GM12878 (cell line): ENCODE measurements around the gene SYCE1. TPM values are rescaled to one million over a fixed set of nuclear protein-coding genes. Genes with fewer than 3 reads are reported as not detected.
"Not testable (repeated sequence)": the region's sequence is repeated elsewhere in the genome, so short reads cannot be mapped to it uniquely, and the experiment has no call there.

Experiments
- ATAC-seq: fragments of 200-7000 bp; cut with Tn5 transposase; 3 replicates; pipeline ENCODE4 v1.9.1; 2020; ENCODE audit warnings: mild to moderate bottlenecking, moderate library complexity
- BruUV-seq: library from RNA; stranded (reverse); fragments of 400-500 nt; replicated peaks from 2 replicates; lab custom pipeline; 2021; lab: Mats Ljungman, UMichigan
- CTCF ChIA-PET: fragments of 300-600 bp; sonication (Branson Sonifier 250); formaldehyde crosslinking; extraction: SDS; loops from one replicate; lab custom pipeline; 2021; ENCODE audit warnings: inconsistent platforms; lab: Yijun Ruan, JAX
- POLR2A ChIA-PET: fragments of 350-600 bp; formaldehyde crosslinking; extraction: SDS; loops from one replicate; lab custom pipeline; 2021; ENCODE audit warnings: inconsistent platforms; lab: Charles Lee
- RAD21 ChIA-PET: fragments of 300-600 bp; sonication (Branson Sonifier 250); formaldehyde crosslinking; loops from one replicate; lab custom pipeline; 2023; ENCODE audit warnings: antibody characterized with exemption; ENCODE audit not compliant: unreplicated experiment; lab: Charles Lee
- SMC1A ChIA-PET: fragments of 300-600 bp; sonication (Branson Sonifier 250); formaldehyde crosslinking; loops from one replicate; lab custom pipeline; 2023; ENCODE audit not compliant: unreplicated experiment, uncharacterized antibody; lab: Charles Lee
- DNase-seq: peaks from one replicate; pipeline ENCODE4 v3.0.0-alpha.2; 2011; ENCODE audit warnings: low read depth, low spot score
- FAIRE-seq: peaks from 3 replicates; lab custom pipeline; 2011; peaks lifted over from hg19 to GRCh38; lab: Jason Lieb, UNC
- H2AFZ ChIP-seq: 2 replicates; pipeline ENCODE4 v1.6.0; 2011; ENCODE audit warnings: low read depth, low read length, control low read depth; ENCODE audit not compliant: control insufficient read depth
- H3K27ac ChIP-seq: 2 replicates; pipeline ENCODE4 v1.5.1; 2011; ENCODE audit warnings: control low read depth; ENCODE audit not compliant: control insufficient read depth, insufficient read depth
- H3K27me3 ChIP-seq, 2 experiments: replicated peaks in 1 of 2; 2 replicates each; pipeline versions ENCODE4 v1.6.0 to v1.6.1; 2011; ENCODE audit warnings: low read length in 1 of 2; ENCODE audit not compliant: control insufficient read depth in 2 of 2, insufficient read depth in 2 of 2
- H3K36me3 ChIP-seq, 2 experiments: 2 replicates each; pipeline ENCODE4 v1.5.1; 2011; ENCODE audit warnings: low read length in 1 of 2; ENCODE audit not compliant: control insufficient read depth in 2 of 2, insufficient read depth in 2 of 2
- H3K4me1 ChIP-seq: 2 replicates; pipeline ENCODE4 v1.6.1; 2011; ENCODE audit warnings: mild to moderate bottlenecking, low read length, moderate library complexity, mixed read lengths; ENCODE audit not compliant: control insufficient read depth, insufficient read depth
- H3K4me2 ChIP-seq: 2 replicates; pipeline ENCODE4 v1.6.0; 2011; ENCODE audit warnings: control low read depth; ENCODE audit not compliant: control insufficient read depth, insufficient read depth
- H3K4me3 ChIP-seq: fragments of 200-600 bp; sonication (generic); 2 replicates; pipeline ENCODE4 v1.5.1; 2016
- H3K79me2 ChIP-seq: 2 replicates; pipeline ENCODE4 v1.6.0; 2011; ENCODE audit warnings: low read length; ENCODE audit not compliant: control insufficient read depth, insufficient read depth
- H3K9ac ChIP-seq: 2 replicates; pipeline ENCODE4 v1.8.0; 2011; ENCODE audit warnings: low read length, control low read depth, mixed read lengths; ENCODE audit not compliant: control insufficient read depth, insufficient read depth
- H3K9me3 ChIP-seq: replicated peaks from 3 replicates; pipeline ENCODE4 v1.5.1; 2011; ENCODE audit warnings: mild to moderate bottlenecking, low read length; ENCODE audit not compliant: control insufficient read depth, insufficient read depth
- H4K20me1 ChIP-seq: 2 replicates; pipeline ENCODE4 v1.6.0; 2011; ENCODE audit not compliant: control insufficient read depth, insufficient read depth
- BRCA1 ChIP-seq: IDR thresholded peaks from 2 replicates; pipeline ENCODE4 v1.6.1; 2011; ENCODE audit warnings: low read depth, low read length, improper control_type of control experiment
- ZBTB33 ChIP-seq: fragments of 450-650 bp; IDR thresholded peaks from 2 replicates; pipeline ENCODE4 v1.6.1; 2017; ENCODE audit warnings: mild to moderate bottlenecking
- WGBS: methylation state at CpG from one replicate; pipeline ENCODE4 v1.1.6; 2016; ENCODE audit warnings: low lambda C conversion rate; ENCODE audit not compliant: insufficient replicate concordance, insufficient coverage; ENCODE audit errors: missing lambda C conversion rate; 5-methylcytosine and 5-hydroxymethylcytosine counted together
- in situ Hi-C: fragments of 300-500 bp; cut with MboI; formaldehyde crosslinking; loops from 9 replicates; pipeline ENCODE4 v1.14.3; 2018; ENCODE audit warnings: mixed read lengths
- intact Hi-C: fragments of 100-400 bp; cut with micrococcal nuclease; formaldehyde crosslinking; loops from one replicate; pipeline ENCODE4 v1.14.2; 2022; ENCODE audit not compliant: unreplicated experiment
- polyA plus RNA-seq, 11 experiments: library from polyadenylated mRNA; depleted of rRNA in 4 of 11; unstranded in 6 of 11; stranded (reverse) in 5 of 11; fragments of >200 nt; fragmentation: Nextera tagmentation in 4 of 11; fragmentation: Illumina TruSeq in 1 of 11; extraction: Ambion mirVana in 4 of 11; extraction: Trizol in 1 of 11; gene quantifications; 1 replicate in 1 of 11; 2 replicates in 10 of 11; pipeline versions ENCODE4 v1.2.1 to v1.2.3, GENCODE V29; 2011 to 2016; ENCODE audit warnings: inconsistent platforms in 2 of 11, missing spikeins in 2 of 11, low read depth in 1 of 11
- total RNA-seq, 4 experiments: library from RNA; depleted of rRNA in 3 of 4; stranded (reverse); fragments of >200 nt in 3 of 4; fragmentation: Illumina TruSeq in 1 of 4; extraction: Trizol in 1 of 4; gene quantifications; 2 replicates each; pipeline versions ENCODE4 v1.2.1 to v1.2.3, GENCODE V29; 2013 to 2021

The SYCE1 gene
- total and polyA plus RNA-seq, 10 of the 15 experiments (the other 5 are each of a cell fraction or from before 2014, with no cell fraction given), result not detected

GRCh38 chr10:133544506-133544905 lies 20.9 kb downstream of the SYCE1 start (continued):
- TF ChIP-seq ZBTB33, result no peak
- no peak for TF ChIP-seq BRCA1

- intact Hi-C loops, BruUV-seq, CTCF ChIA-PET, H4K20me1 ChIP-seq, SMC1A ChIA-PET, H3K27me3 ChIP-seq, H2AFZ ChIP-seq, H3K36me3 ChIP-seq, RAD21 ChIA-PET, POLR2A ChIA-PET, DNase-seq, H3K4me2 ChIP-seq, H3K27ac ChIP-seq, H3K4me1 ChIP-seq, ATAC-seq, H3K4me3 ChIP-seq, H3K9ac ChIP-seq, H3K79me2 ChIP-seq, H3K9me3 ChIP-seq, FAIRE-seq, in situ Hi-C loops: not testable (repeated sequence)
- 37% methylated on average over 6 of the region's 6 CpGs for WGBS
Observed at GRCh38 chr10:133541441-133541975, 23.9 kb downstream of the SYCE1 start.
